HL-60 (cell line): ENCODE results near the gene MYO9B.

ENCODE experiments used
- DNase-seq, 2 experiments: peaks; one replicate each; pipeline ENCODE4 v3.0.0-alpha.2; 2010 to 2020; ENCODE audit warnings: low read depth in 1 of 2, low spot score in 1 of 2
- H3K27ac ChIP-seq: fragments of 250-450 bp; sonication (Bioruptor Pico); replicated peaks from 2 replicates; pipeline ENCODE4 v1.5.1; 2020; ENCODE audit warnings: mild to moderate bottlenecking, moderate library complexity
- H3K27me3 ChIP-seq: fragments of 250-450 bp; sonication (Bioruptor Pico); 2 replicates; pipeline ENCODE4 v1.5.1; 2021; ENCODE audit warnings: mild to moderate bottlenecking, moderate library complexity; ENCODE audit not compliant: insufficient read depth, poor library complexity, severe bottlenecking
- H3K4me3 ChIP-seq: replicated peaks from 2 replicates; pipeline ENCODE4 v1.5.1; 2011; ENCODE audit warnings: mild to moderate bottlenecking, control low read depth, low read length; ENCODE audit not compliant: insufficient read depth
- CTCF ChIP-seq: IDR thresholded peaks from one replicate; pipeline ENCODE4 v1.5.1; 2011; ENCODE audit warnings: low read length, control low read depth, inconsistent platforms; ENCODE audit not compliant: insufficient read depth
- GABPA ChIP-seq: IDR thresholded peaks from 2 replicates; pipeline ENCODE4 v1.6.1; 2012; ENCODE audit warnings: low read depth
- POLR2AphosphoS5 ChIP-seq: IDR thresholded peaks from 2 replicates; pipeline ENCODE4 v1.6.1; 2012; ENCODE audit warnings: low read depth
- REST ChIP-seq: IDR thresholded peaks from 2 replicates; pipeline ENCODE4 v1.6.1; 2012; ENCODE audit warnings: low read depth; ENCODE audit not compliant: insufficient replicate concordance
- SPI1 ChIP-seq: IDR thresholded peaks from 2 replicates; pipeline ENCODE4 v1.6.1; 2012; ENCODE audit warnings: low read depth, mild to moderate bottlenecking, borderline replicate concordance

Gene MYO9B

GRCh38 chr19:17236811-17237543 is 161.4 kb downstream of the MYO9B start:
- Histone ChIP-seq H3K27ac (no peak overlapping the region), H3K4me3 (no peak overlapping the region)
- no peak for DNase-seq

GRCh38 chr19:17237747-17238706 is 162.4 kb downstream of the MYO9B start:
- TF ChIP-seq CTCF, result no peak
- TF ChIP-seq SPI1, result no peak
- TF ChIP-seq GABPA, result no peak
- TF ChIP-seq REST, result no peak
- TF ChIP-seq POLR2AphosphoS5, result no peak
- DNase-seq, result no peak
- no peaks in the 10 kb centered on the region for H3K27me3 ChIP-seq
- H3K27ac ChIP-seq, result no peak overlapping the region
- no peak overlapping the region for H3K4me3 ChIP-seq

More at GRCh38 chr19:17236811-17237543, 161.4 kb downstream of the MYO9B start:
- no peaks in the 10 kb centered on the region for H3K27me3 ChIP-seq
- TF ChIP-seq CTCF, result no peak
- TF ChIP-seq GABPA, result no peak
- TF ChIP-seq POLR2AphosphoS5, result no peak
- no peak for TF ChIP-seq REST
- TF ChIP-seq SPI1, result no peak

GRCh38 chr19:17240062-17240752 is 164.6 kb downstream of the MYO9B start:
- no peak overlapping the region for H3K4me3 ChIP-seq

More at GRCh38 chr19:17240062-17240752, 164.6 kb downstream of the MYO9B start:
- Histone ChIP-seq H3K27ac (no peak overlapping the region), H3K27me3 (no peaks in the 10 kb centered on the region)
- no peak for TF ChIP-seq POLR2AphosphoS5
- no peak for TF ChIP-seq CTCF
- no peak for TF ChIP-seq REST
- TF ChIP-seq SPI1, result no peak
- TF ChIP-seq GABPA, result no peak
- DNase-seq, result no peak
